Measurements from ENCODE around the gene ANAPC16.

DNA sequence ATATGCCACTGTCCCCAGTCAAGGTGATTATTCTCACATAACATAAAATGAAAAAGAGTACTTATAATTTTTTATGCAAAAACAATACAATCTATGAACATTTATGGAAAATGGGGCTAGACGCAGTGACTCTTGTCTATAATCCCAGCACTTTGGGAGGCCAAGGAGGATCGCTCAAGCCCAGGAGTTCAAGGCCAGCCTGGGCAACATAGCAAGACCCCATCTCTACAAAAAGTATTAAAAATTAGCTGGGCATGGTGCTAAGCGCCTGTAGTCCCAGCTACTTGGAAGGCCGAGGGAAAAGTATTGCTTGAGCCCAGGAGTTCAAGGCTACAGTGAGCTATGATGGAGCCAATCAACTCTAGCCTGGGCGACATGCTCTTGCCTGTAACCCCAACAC lies 14.5 kb upstream of the ANAPC16 start:
- TF ChIP-seq POLR2A (IDR thresholded peaks at IDR 0.05; ENCODE audit: low read depth, low read length) (no peak), TAF1 (IDR thresholded peaks at IDR 0.05; ENCODE audit: low read depth, low read length) (no peak), POLR2AphosphoS5 (IDR thresholded peaks at IDR 0.05; ENCODE audit: low read depth, low read length) (no peak), SPI1 (IDR thresholded peaks at IDR 0.05; ENCODE audit: low read depth, low read length) (no peak), PAX5 (IDR thresholded peaks at IDR 0.05; ENCODE audit: insufficient read depth, low read length, severe bottlenecking) (no peak)

Measured in GM12891 (cell line).